ENCODE measurements around the gene ELFN2. TPM values are rescaled to one million over a fixed set of nuclear protein-coding genes. Genes with fewer than 3 reads are reported as not detected.

Gene ELFN2
- total RNA-seq, 1 experiment from 2014 or later: 10.0 TPM

- CTCF ChIA-PET: no interaction called here
- H2AFZ ChIP-seq (ENCODE audit: low read length): no peak overlapping the region
- H3K36me3 ChIP-seq (ENCODE audit: low read depth, low read length): no peaks in the 10 kb centered on the region
- no peak overlapping the region for H3K9ac ChIP-seq (ENCODE audit: low read length)
- H3K4me2 ChIP-seq (ENCODE audit: low read length): no peak overlapping the region
- H3K9me2 ChIP-seq (replicated peaks; ENCODE audit: low read length): no peaks in the 10 kb centered on the region
- intact Hi-C loops (cut with micrococcal nuclease): no loop called here
- no peak overlapping the region for H3K4me3 ChIP-seq (ENCODE audit: low read length)
- POLR2A ChIA-PET (ENCODE audit: unreplicated experiment): no interaction called here
- TF ChIP-seq EZH2phosphoT487 (IDR thresholded peaks at IDR 0.05; ENCODE audit: borderline replicate concordance, low read length): no peak
- TF ChIP-seq, protein P1, sequence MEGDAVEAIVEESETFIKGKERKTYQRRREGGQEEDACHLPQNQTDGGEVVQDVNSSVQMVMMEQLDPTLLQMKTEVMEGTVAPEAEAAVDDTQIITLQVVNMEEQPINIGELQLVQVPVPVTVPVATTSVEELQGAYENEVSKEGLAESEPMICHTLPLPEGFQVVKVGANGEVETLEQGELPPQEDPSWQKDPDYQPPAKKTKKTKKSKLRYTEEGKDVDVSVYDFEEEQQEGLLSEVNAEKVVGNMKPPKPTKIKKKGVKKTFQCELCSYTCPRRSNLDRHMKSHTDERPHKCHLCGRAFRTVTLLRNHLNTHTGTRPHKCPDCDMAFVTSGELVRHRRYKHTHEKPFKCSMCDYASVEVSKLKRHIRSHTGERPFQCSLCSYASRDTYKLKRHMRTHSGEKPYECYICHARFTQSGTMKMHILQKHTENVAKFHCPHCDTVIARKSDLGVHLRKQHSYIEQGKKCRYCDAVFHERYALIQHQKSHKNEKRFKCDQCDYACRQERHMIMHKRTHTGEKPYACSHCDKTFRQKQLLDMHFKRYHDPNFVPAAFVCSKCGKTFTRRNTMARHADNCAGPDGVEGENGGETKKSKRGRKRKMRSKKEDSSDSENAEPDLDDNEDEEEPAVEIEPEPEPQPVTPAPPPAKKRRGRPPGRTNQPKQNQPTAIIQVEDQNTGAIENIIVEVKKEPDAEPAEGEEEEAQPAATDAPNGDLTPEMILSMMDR (conservative IDR thresholded peaks at IDR 0.05; ENCODE audit: low read depth, low read length): no peak
- TF ChIP-seq EZH2 (IDR thresholded peaks at IDR 0.05; ENCODE audit: low read length, unreplicated experiment): no peak
- no TSS peak for BruUV-seq (replicated peaks)
- no peaks in the 10 kb centered on the region for H3K79me2 ChIP-seq (ENCODE audit: low read length)
- no peak for ATAC-seq
- no peaks in the 10 kb centered on the region for H3K9me3 ChIP-seq (ENCODE audit: low read length)
- H3K27me3 ChIP-seq (ENCODE audit: low read length): no peaks in the 10 kb centered on the region
- H3F3A ChIP-seq (ENCODE audit: low read length, unreplicated experiment): no peaks in the 10 kb centered on the region
- DNase-seq: no peak
- H4K20me1 ChIP-seq (ENCODE audit: low read length): no peaks in the 10 kb centered on the region
- H3K27ac ChIP-seq (ENCODE audit: low read length): no peak overlapping the region
- H3K4me1 ChIP-seq (ENCODE audit: insufficient read depth, low read length): no peaks in the 10 kb centered on the region
Measured at GRCh38 chr22:37366601-37367000, 60.7 kb downstream of the ELFN2 start.

DNA sequence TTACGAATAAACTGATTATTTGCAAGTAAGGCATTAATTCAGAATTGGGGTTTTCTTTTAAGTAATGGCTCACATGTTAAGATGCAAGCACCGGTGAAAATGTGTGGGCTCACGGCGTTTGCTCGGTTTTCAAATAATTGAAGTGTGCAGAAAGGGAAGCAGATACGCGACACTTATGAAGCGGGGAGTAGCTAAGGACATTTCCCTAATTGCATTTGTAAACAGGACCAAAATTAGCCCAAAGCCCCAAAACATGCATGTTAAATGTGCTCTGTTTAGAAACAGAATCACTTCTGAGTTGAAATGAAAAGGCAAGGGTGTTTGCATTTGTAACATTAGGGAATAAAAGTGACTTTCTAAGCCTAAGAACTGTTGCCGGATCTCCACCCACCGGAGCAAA, 61.3 kb downstream of the ELFN2 start:
- no peak overlapping the region for H3K9ac ChIP-seq (ENCODE audit: low read length)
- H3K27ac ChIP-seq (ENCODE audit: low read length): no peak overlapping the region
- H4K20me1 ChIP-seq (ENCODE audit: low read length): no peaks in the 10 kb centered on the region
- no peaks in the 10 kb centered on the region for H3K4me1 ChIP-seq (ENCODE audit: insufficient read depth, low read length)
- CTCF ChIA-PET: no interaction called here
- TF ChIP-seq EZH2phosphoT487 (IDR thresholded peaks at IDR 0.05; ENCODE audit: borderline replicate concordance, low read length): no peak
- TF ChIP-seq EZH2 (IDR thresholded peaks at IDR 0.05; ENCODE audit: low read length, unreplicated experiment): no peak
- TF ChIP-seq, protein P1 (conservative IDR thresholded peaks at IDR 0.05; ENCODE audit: low read depth, low read length): no peak
- POLR2A ChIA-PET (ENCODE audit: unreplicated experiment): no interaction called here
- H3K4me2 ChIP-seq (ENCODE audit: low read length): no peak overlapping the region
- H3K9me2 ChIP-seq (replicated peaks; ENCODE audit: low read length): no peaks in the 10 kb centered on the region
- no peaks in the 10 kb centered on the region for H3K9me3 ChIP-seq (ENCODE audit: low read length)
- H3K36me3 ChIP-seq (ENCODE audit: low read depth, low read length): no peaks in the 10 kb centered on the region
- ATAC-seq (no peak), DNase-seq (peak; percentile 0)
- H3F3A ChIP-seq (ENCODE audit: low read length, unreplicated experiment): no peaks in the 10 kb centered on the region
- H3K4me3 ChIP-seq (ENCODE audit: low read length): no peak overlapping the region
- H3K27me3 ChIP-seq (ENCODE audit: low read length): no peaks in the 10 kb centered on the region
- intact Hi-C loops (cut with micrococcal nuclease): no loop called here
- no peaks in the 10 kb centered on the region for H3K79me2 ChIP-seq (ENCODE audit: low read length)
- H2AFZ ChIP-seq (ENCODE audit: low read length): no peak overlapping the region
- BruUV-seq (replicated peaks): no TSS peak

DNA sequence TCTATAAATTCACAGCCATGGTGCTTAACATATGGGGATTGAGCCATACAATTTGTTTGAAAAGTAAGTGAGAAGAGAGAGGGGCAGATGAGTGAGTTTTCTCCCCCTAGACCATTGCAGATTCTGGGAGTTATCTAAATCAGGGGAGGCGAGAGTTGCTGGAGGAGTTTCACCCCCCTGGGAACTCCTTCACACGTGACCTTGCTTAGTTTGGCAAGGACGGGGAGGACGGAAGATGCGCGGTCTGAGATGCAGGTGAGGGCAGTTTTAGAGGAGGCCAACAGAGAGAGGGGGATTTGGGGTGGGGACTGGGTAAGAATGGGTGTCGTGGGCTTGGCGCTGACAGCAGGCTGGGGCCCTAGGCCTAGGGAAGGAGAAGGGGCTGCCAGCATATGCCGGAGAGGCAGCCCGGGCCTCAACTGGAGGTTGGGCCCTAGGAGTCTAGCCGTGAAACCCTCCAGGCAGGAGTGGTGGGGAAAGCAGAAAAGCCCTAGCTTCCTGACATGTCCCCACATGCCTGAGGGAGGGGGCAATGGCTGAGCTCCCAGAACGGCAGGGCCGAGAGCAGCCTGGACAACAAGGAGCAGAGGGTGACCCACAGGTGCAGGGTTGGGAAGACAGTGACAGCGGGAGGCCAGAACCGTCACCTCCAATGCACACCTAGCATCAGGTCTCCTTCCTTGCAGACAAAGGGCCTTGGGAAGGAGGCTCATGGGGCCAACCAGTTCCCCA, 63.9 kb downstream of the ELFN2 start:
- Histone ChIP-seq H4K20me1 (ENCODE audit: low read length) (no peaks in the 10 kb centered on the region), H3K9me2 (replicated peaks; ENCODE audit: low read length) (no peaks in the 10 kb centered on the region), H3K27me3 (ENCODE audit: low read length) (no peaks in the 10 kb centered on the region), H2AFZ (ENCODE audit: low read length) (no peak overlapping the region), H3K4me2 (ENCODE audit: low read length) (no peak overlapping the region), H3K36me3 (ENCODE audit: low read depth, low read length) (no peaks in the 10 kb centered on the region), H3K9ac (ENCODE audit: low read length) (no peak overlapping the region), H3K9me3 (ENCODE audit: low read length) (no peaks in the 10 kb centered on the region), H3K4me1 (ENCODE audit: insufficient read depth, low read length) (no peaks in the 10 kb centered on the region), H3F3A (ENCODE audit: low read length, unreplicated experiment) (no peaks in the 10 kb centered on the region), H3K79me2 (ENCODE audit: low read length) (no peaks in the 10 kb centered on the region), H3K4me3 (ENCODE audit: low read length) (no peak overlapping the region), H3K27ac (ENCODE audit: low read length) (no peak overlapping the region)
- ChIA-PET POLR2A (ENCODE audit: unreplicated experiment) (no interaction called here), CTCF (no interaction called here)
- BruUV-seq (replicated peaks): no TSS peak
- no peak for ATAC-seq
- intact Hi-C loops (cut with micrococcal nuclease): no loop called here
- TF ChIP-seq, protein P1 (conservative IDR thresholded peaks at IDR 0.05; ENCODE audit: low read depth, low read length): no peak
- TF ChIP-seq EZH2 (IDR thresholded peaks at IDR 0.05; ENCODE audit: low read length, unreplicated experiment) (no peak), EZH2phosphoT487 (IDR thresholded peaks at IDR 0.05; ENCODE audit: borderline replicate concordance, low read length) (no peak)
- DNase-seq: peak; percentile 0
